GM12891 (cell line): ENCODE data around the gene REV1.
A peak's percentile ranks its signal among the peaks of the same experiment; 100 is the strongest.

ENCODE experiments used
- DNase-seq: peaks from one replicate; pipeline ENCODE4 v3.0.0; 2011; ENCODE audit warnings: low spot score; ENCODE audit not compliant: insufficient read length
- FAIRE-seq: peaks from 2 replicates; lab custom pipeline; 2011; peaks lifted over from hg19 to GRCh38; lab: Jason Lieb, UNC
- PAX5 ChIP-seq: IDR thresholded peaks from 2 replicates; pipeline ENCODE4 v1.6.1; 2011; ENCODE audit warnings: low read length, moderate library complexity, mild to moderate bottlenecking; ENCODE audit not compliant: insufficient read depth, severe bottlenecking
- POLR2A ChIP-seq: IDR thresholded peaks from 2 replicates; pipeline ENCODE4 v1.6.1; 2011; ENCODE audit warnings: low read depth, low read length, control low read depth
- POLR2AphosphoS5 ChIP-seq: IDR thresholded peaks from 2 replicates; pipeline ENCODE4 v1.6.1; 2011; ENCODE audit warnings: low read depth, low read length, control low read depth
- POU2F2 ChIP-seq: IDR thresholded peaks from 2 replicates; pipeline ENCODE4 v1.6.1; 2011; ENCODE audit warnings: low read depth, mild to moderate bottlenecking, control low read depth, low read length, moderate library complexity
- SPI1 ChIP-seq: IDR thresholded peaks from 2 replicates; pipeline ENCODE4 v1.6.1; 2011; ENCODE audit warnings: low read depth, low read length, control low read depth
- TAF1 ChIP-seq: IDR thresholded peaks from 2 replicates; pipeline ENCODE4 v1.6.1; 2011; ENCODE audit warnings: low read depth, low read length, control low read depth

REV1 gene

GRCh38 chr2:99406137-99406536, 83.7 kb downstream of the REV1 start:
- FAIRE-seq (no peak), DNase-seq (no peak)
- TF ChIP-seq SPI1 (no peak), PAX5 (no peak), POLR2A (no peak)

- FAIRE-seq, result peak; percentile 60
- TF ChIP-seq TAF1, result no peak
- TF ChIP-seq POLR2A, result peak; percentile 37; the same call in 1 of the 2 replicates
- no peak for TF ChIP-seq SPI1
Observed at GRCh38 chr2:99404797-99405669, 84.8 kb downstream of the REV1 start.

GRCh38 chr2:99404039-99404796, 85.6 kb downstream of the REV1 start:
- TF ChIP-seq SPI1 (peak; percentile 42; the same call in 1 of the 2 replicates), POU2F2 (no peak)
- FAIRE-seq (no peak), DNase-seq (no peak)

More at GRCh38 chr2:99404797-99405669, 84.8 kb downstream of the REV1 start:
- no peak for DNase-seq

GRCh38 chr2:99403524-99403923, 86.3 kb downstream of the REV1 start:
- FAIRE-seq (no peak), DNase-seq (no peak)
- no peak for TF ChIP-seq TAF1
- no peak for TF ChIP-seq SPI1
- no peak for TF ChIP-seq POLR2A
- no peak for TF ChIP-seq POLR2AphosphoS5
- no peak for TF ChIP-seq PAX5
- no peak for TF ChIP-seq POU2F2

GRCh38 chr2:99403084-99403483, 86.7 kb downstream of the REV1 start:
- FAIRE-seq (no peak), DNase-seq (no peak)
- TF ChIP-seq PAX5 (no peak), POU2F2 (no peak), POLR2A (no peak), TAF1 (no peak), POLR2AphosphoS5 (no peak), SPI1 (no peak)

GRCh38 chr2:99401841-99402240, 88.0 kb downstream of the REV1 start:
- no peak for DNase-seq
- TF ChIP-seq PAX5, result no peak
- TF ChIP-seq TAF1, result no peak
- TF ChIP-seq POLR2AphosphoS5, result no peak
- TF ChIP-seq POLR2A, result no peak
- no peak for TF ChIP-seq SPI1
- no peak for TF ChIP-seq POU2F2
- FAIRE-seq, result no peak

- DNase-seq, result no peak
- no peak for TF ChIP-seq POLR2AphosphoS5
- no peak for TF ChIP-seq POU2F2
- TF ChIP-seq SPI1, result no peak
- no peak for TF ChIP-seq TAF1
- no peak for TF ChIP-seq POLR2A
- no peak for TF ChIP-seq PAX5
- FAIRE-seq, result no peak
Observed at GRCh38 chr2:99399795-99400194, 90.0 kb downstream of the REV1 start.

- no peak for FAIRE-seq
- no peak for DNase-seq
- no peak for TF ChIP-seq POU2F2
- no peak for TF ChIP-seq TAF1
- TF ChIP-seq POLR2AphosphoS5, result no peak
- TF ChIP-seq POLR2A, result no peak
- no peak for TF ChIP-seq SPI1
- no peak for TF ChIP-seq PAX5
Observed at GRCh38 chr2:99399063-99399462, 90.8 kb downstream of the REV1 start.

GRCh38 chr2:99398303-99398702, 91.5 kb downstream of the REV1 start:
- no peak for FAIRE-seq
- DNase-seq, result no peak
- no peak for TF ChIP-seq POLR2AphosphoS5
- no peak for TF ChIP-seq SPI1

- no peak for FAIRE-seq
- DNase-seq, result no peak
- TF ChIP-seq POLR2AphosphoS5 (no peak), POLR2A (no peak), TAF1 (no peak), SPI1 (no peak), POU2F2 (no peak), PAX5 (no peak)
Observed at GRCh38 chr2:99397266-99397920, 92.4 kb downstream of the REV1 start.
